GM04504 (cell line): ENCODE data around the gene ACCSL.
A peak's percentile ranks its signal among the peaks of the same experiment; 100 is the strongest.

Experiments
- DNase-seq: peaks from one replicate; pipeline ENCODE4 v3.0.0-alpha.2; 2012; ENCODE audit warnings: low read depth

Gene ACCSL

DNA sequence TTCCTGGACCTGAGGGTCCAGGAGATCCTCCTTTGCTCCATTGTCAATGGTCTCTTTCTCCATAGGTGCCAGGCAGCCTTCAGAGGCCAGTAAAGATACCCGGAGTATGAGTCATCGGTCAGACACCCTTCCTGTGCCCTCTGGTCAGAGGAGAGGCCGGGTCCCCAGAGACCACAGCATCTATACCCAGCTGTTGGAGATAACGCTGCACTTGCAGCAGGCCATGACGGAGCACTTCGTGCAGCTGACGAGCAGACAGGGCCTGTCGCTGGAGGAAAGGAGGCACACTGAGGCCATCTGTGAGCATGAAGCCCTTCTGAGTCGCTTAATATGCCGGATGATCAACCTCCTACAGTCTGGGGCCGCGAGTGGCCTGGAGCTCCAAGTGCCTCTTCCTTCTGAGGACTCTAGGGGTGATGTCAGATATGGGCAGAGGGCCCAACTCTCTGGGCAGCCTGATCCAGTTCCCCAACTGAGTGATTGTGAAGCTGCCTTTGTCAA, at the start of gene ACCSL:
Gene ACCSL (plus strand): TSS at position 51 of the 501 bp plus-strand sequence. CDS start 56 bp downstream, at position 107.
- DNase-seq: no peak

DNA sequence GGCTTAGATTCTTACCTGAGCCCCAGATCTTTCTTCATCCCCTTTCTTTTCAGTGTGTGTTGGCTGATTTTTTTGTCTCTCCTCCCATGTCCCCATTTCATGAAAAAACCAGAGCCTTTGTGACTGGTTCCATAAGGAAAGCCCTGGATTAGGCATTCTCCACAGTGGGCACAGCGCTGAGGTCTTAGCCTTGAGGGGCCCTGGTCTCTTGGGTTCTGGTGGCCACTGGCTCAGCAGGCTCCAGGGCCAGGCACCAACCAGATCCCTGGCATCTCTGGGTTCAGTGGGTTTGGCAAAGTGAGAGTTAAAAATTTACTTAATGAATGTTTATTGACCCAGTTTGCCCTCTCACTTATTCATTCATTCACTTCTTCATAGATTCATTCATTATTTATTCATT, 49.5 kb upstream of the ACCSL start:
- DNase-seq: no peak

- DNase-seq: no peak
These were observed 47.0 kb upstream of the ACCSL start for GRCh38 chr11:44000731-44001130.

DNA sequence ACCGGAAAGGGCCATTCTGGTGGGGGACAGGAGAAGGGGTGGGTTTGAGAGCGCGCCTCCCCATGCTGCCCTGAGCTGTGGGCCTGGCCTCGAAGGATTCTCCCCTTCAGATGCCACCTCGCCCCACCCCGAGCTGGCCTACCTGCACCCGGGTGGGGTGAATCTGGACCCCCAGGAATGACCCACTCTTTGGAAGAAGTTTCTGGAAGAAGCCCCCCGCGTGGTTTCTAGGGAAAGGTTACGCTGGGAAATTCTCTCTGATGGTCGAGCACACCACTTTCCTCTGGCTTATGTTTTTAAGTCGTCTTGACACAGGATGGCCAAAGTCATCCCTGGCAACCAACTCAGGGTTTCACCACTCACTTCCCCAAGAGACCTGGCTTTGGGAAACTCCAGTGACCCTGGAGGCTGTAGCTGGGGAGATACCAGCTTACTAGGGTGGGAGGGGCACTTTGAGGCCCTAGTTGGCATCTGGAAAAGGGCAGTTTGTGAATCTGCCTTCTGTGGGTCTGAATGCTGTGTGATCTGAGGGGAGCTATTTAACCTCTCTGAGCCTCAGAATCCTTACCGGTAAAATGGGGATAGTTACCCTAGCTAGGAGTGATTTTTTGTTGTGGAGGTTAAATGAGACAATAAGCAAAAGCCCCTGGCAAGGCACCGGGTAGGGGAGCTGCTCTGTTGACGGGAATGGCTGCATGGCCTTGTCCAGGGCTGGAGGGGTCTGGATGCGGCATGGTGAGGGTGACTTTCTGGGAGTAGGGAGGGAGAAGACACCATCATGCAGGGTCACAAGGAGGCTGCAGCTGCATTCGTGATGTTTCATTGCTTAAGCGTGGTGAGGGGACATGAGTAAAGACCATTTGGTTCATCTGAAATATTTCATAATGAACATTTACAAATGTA, 45.3 kb upstream of the ACCSL start:
- no peak for DNase-seq

DNA sequence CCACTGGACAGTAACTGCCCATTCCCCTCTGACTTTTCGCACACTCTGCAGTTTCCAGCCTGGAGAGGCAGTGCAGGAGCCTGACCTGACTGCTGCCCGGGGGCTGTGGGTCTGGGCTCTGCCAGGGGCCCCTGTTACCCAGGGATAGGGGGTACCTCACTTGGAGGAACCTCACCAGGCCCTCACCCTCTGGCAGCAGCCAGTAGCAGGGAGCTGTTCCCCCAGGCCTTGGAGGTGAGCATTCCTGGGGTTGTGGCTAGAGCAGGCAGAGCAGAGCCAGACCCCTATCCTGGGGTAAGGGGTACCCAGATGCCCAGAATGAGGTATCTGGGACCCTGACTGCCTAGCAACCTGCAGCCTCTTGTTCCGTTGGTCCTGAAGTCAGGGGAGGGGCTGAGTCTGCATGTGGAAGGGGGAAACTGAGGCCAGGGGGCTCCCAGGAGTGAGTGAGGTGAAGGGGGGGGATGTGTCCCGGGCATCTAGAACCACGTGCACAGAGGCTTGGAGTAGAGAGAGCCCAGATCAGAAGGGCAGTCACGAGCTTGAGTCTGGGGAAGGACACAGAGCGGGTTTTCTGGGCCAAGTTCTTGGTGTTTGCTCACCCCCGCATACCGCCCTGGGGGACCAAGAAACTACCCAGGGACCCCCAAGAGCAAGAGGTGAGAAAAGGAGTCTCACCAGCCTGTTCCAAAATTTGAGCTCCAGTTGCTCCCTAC, 43.9 kb upstream of the ACCSL start:
- no peak for DNase-seq

GRCh38 chr11:44004452-44005062, 43.2 kb upstream of the ACCSL start:
- no peak for DNase-seq

GRCh38 chr11:44005063-44005701, 42.6 kb upstream of the ACCSL start:
- no peak for DNase-seq

GRCh38 chr11:44005956-44006355, 41.8 kb upstream of the ACCSL start:
- DNase-seq: no peak

DNA sequence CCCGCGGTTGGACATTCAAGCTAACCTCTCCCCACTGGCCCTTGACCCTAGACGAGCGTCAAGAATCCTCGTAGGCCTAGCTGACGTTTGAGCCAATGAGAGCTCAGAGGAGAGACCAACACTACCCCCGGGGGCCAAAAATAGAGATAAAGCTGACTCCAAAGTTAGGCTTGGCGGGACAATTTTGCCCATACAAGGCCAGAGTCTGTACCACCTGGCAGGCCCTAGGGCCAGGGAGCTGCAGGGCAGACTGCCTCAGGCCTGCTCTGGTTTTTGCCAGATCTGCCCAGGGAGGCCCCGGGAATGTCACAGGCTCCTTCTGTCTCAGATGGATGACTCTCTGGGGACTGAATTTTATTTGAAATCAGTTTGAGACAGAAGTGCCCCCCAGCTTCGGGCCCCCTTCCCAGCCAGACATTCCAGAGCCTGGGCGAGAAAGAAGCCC, 40.8 kb upstream of the ACCSL start:
- DNase-seq: no peak

- no peak for DNase-seq
These were observed 40.2 kb upstream of the ACCSL start for GRCh38 chr11:44007481-44008087.

- DNase-seq: no peak
These were observed 39.7 kb upstream of the ACCSL start for GRCh38 chr11:44008088-44008501.

DNA sequence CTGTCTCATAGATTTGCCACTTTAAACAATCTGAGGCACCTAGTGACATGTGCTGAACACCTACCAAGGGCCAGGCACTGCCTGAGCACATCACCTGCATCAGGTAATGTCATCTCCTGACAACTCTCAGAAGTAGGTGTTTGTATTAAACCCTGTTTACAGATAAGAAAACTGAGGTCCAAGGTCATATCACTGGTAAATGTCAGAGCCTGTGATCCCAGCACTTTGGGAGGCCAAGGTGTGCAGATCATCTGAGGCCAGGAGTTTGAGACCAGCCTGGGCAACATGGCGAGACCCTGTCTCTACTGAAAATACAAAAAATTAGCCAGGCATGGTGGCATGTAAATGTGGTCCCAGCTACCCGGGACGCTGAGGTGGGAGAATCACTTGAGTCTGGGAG, 39.1 kb upstream of the ACCSL start:
- DNase-seq: no peak

DNA sequence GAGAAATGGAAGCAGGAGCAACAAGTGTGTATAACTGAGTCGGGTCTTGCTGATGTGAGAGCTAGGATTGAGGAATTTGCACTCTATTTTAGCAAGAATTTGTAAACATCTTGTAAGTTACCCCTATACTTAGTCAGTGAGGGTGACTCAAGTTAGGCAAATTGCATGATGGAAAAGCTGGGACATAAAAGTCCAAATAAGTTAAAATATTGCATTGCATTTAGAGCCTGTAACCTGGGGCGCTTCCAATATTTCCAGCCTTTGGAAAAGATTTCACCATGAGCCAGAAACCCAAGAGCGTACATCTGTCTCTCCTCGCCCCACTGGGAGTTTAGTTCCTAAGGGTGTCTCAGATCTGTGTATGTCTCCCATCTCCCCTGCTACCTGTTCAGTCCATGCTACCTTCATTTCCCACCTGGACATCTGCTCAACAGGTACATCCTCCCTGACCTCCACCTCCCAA, 37.0 kb upstream of the ACCSL start:
- DNase-seq: peak; percentile 80

DNA sequence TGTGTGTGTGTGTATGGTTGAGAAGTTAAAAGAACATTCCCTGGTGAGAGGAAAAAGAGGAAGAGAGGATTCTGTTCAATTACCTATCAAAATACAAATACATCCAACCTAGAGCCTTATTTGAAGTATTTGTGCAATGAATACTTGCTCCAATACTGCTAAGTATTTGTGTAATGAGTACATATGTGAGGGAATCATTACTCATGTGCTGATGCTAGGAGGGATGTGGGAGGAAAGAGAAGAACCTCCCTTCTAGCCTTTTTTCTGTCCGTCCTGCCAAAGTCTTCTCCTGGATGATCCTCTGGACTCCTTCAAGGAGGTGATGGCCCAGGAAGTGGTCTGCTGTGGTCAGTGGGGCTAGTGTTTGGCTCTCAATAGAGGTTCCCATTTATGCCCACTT, 36.0 kb upstream of the ACCSL start:
- no peak for DNase-seq

DNA sequence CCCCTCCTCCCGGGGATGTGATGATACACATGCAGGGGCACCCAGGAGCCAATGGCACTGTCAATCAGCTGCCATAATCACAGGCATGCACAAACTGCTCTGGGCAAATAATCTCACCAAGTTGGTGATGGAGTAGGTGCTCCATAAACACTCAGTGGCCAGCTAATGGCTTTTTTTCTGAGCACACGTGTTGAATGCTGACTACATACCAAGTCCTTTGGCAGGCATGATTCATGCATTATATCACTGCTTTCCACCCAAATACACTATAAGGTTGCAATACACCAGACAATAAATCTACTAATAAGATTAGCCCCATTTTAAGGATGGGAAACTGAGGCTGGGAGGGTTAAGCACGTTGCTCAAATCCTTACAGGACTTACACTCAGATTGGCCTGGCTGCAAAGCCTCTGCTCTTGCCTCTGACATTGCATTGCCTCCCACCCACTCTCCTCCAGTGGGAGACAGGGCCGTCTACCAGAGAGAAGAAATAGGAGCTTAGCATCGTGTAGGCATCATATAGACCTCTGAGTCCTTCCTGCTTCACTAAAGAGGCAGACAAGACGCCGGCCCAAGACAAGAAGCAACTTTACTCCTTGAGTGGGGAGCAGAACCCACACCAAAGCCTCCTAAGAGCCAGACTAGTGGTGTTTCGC, 32.7 kb upstream of the ACCSL start:
- no peak for DNase-seq

GRCh38 chr11:44015624-44016007, 32.2 kb upstream of the ACCSL start:
- DNase-seq: no peak

- DNase-seq: peak; percentile 73
These were observed 31.6 kb upstream of the ACCSL start for GRCh38 chr11:44016131-44016530.

DNA sequence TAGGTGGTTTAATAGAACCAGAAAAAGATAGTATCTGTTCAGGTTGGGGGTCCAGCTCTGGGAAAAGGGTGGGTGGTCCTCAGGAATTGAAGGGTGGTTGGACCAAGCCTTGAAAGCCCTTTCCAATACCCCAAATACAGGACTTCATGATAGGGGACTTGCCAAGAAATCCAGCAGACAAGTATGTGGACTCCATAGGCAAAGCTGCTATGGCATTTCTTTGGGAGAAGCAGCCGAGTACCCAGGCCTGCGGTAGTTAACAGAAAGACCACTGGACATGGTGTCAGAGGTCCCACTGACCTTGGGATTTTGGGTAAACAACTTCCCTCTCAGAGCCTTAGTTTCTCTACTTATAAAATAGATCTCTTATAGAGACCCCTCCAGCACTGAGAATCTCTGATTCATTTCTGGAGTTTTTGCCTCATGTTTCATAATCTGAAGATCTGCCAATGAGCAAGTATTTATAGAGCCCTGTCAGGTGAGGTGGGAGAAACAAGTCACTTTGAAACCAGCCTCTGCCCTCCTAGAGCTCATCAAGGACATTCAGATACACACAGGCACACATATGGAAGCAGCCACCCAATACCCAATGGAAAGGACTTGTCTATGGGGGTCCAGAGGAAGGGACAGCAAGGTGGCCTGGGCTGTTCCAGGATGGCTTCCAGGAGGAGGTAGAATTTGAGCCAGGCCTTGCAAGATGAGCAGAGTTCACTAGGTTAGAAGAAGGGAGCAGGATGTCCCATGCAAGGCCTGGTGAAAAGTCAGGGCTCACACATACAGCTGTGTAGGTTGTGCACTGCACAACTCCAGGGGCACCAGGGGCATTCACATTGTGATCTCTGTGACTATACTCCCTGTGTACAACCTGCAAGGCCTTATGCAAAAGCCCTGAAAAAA, 31.0 kb upstream of the ACCSL start:
- no peak for DNase-seq

GRCh38 chr11:44017443-44018126, 30.2 kb upstream of the ACCSL start:
- no peak for DNase-seq
